GM18951 (cell line): Measurements from ENCODE around the gene MROH8.

ENCODE experiments used
- POLR2A ChIP-seq: IDR thresholded peaks from 4 replicates; pipeline ENCODE4 v1.6.1; 2011; ENCODE audit warnings: mild to moderate bottlenecking; ENCODE audit not compliant: insufficient read length, insufficient read depth; ENCODE audit errors: extremely low read depth
- in situ Hi-C: fragments of 300-500 bp; cut with MboI; formaldehyde crosslinking; loops from one replicate; pipeline ENCODE4 v1.12.0; 2022; ENCODE audit warnings: low sequenced_read_pairs, mixed read lengths, inconsistent platforms; ENCODE audit not compliant: unreplicated experiment

The MROH8 gene

GRCh38 chr20:37192137-37192854 is 12.9 kb upstream of the MROH8 start:
- in situ Hi-C loops = loop anchor here (10.0 kb wide), 1 partner anchor 343 kb away; no protein-coding TSS in a partner anchor
- no peak for TF ChIP-seq POLR2A

GRCh38 chr20:37190354-37191112 is 11.2 kb upstream of the MROH8 start:
- in situ Hi-C loops = loop anchor here (10.0 kb wide), 1 partner anchor 344 kb away; no protein-coding TSS in a partner anchor
- TF ChIP-seq POLR2A = no peak

DNA sequence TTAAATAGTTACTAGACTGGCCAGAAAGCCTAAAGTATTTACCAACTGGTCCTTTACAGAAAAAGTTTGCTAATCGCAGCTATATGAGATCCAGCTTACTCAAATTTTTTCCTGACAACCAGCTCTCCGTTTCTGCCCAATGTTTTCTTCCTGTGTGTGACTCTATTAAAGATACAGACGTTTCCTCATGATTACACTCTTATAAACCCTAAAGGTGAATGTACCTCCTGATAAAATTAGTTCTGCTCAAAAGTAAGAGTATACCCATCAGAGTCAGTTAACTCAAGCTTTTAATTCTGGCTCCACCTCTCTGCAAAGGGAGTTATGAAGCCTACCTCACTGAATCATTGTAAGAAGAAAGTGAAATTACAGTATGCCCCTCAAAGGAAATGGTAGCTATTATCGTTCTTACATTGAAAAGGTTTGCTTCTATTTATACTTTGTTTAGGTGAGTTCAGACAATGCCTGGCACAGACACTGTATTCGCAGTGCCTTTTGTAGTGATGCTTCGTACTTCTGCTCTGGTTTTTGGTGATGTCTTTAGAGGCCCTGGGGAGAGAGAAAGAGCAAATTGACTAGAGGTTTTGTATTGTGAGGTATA is 10.2 kb upstream of the MROH8 start:
- no peak for TF ChIP-seq POLR2A
- in situ Hi-C loops = loop anchor here (10.0 kb wide), 1 partner anchor 345 kb away; no protein-coding TSS in a partner anchor

DNA sequence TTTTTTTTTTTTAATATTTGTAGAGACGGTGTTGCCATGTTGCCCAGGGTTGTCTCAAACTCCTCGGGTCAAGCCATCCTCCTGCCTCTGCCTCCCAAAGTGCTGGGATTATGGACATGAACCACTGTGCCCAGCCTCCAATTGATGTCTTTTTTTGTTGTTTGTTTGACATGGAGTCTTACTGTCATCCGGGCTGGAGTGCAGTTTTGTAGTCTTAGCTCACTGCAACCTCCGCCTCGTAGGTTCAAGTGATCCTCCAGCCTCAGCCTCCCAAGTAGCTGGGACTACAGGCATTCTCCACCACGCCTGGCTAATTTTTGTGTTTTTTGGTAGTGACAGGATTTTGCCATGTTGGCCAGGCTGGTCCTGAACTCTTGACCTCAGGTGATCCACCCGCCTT is 9.4 kb upstream of the MROH8 start:
- in situ Hi-C loops = no loop called here
- no peak for TF ChIP-seq POLR2A

DNA sequence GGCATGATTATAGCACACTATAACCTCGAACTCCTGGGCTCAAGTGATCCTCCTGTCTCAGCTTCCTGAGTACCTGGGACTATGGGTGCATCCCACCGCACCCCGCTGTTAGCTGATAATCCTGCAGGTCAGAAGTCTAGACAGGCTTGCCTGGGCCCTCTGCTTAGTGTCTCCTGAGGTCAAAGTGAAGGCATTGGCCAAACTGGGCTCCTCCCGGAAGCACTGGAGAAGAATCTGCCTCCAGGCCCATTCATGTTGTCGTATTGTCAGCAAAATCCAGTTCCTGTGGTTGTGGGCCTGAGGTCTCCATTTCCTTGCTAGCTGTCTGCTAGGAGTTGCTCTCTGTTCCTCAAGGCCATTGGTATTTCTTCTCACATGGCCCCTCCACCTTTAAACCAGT is 6.3 kb upstream of the MROH8 start:
- in situ Hi-C loops = no loop called here
- TF ChIP-seq POLR2A = no peak

DNA sequence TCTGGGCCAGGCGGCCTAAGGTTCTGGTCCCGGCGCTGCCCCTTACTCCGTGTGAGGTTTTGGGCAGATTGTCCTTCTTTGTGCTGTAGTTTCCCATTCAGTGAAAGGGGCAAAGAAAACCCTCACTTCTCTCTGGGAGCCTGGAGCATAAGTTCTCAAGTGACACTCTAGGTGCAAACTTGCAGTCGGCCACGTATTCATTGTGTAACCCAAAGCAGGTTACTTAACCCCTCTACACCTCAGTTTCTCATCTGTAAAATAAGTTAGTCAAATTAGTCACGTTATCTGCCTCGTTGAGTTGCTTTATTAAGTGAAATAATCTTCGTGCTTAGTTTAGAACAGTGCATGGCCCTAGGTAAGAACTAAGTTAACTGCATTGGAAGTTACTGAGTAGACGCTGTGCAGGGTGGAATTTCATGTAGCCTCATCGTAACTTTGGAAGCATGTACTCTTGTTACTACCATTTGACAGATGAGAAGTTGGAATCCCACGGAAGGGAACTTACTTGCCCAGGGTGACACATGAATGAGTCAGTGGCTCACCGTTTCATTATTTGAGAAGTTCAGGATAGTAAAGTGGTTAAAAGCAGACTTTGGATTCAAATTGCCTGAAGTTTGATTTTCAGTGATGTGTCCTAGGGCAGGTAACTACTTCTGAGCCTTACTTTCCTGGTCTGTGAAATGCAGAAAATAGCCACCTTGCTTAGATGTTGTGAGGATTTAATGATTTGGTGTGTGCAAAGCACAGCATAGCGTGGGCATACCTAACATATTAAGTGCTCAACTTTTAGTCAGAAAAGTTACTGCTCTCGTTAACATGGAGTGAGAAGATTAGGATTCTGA is 556 bp upstream of the MROH8 start:
- no peak for TF ChIP-seq POLR2A
- in situ Hi-C loops = no loop called here

DNA sequence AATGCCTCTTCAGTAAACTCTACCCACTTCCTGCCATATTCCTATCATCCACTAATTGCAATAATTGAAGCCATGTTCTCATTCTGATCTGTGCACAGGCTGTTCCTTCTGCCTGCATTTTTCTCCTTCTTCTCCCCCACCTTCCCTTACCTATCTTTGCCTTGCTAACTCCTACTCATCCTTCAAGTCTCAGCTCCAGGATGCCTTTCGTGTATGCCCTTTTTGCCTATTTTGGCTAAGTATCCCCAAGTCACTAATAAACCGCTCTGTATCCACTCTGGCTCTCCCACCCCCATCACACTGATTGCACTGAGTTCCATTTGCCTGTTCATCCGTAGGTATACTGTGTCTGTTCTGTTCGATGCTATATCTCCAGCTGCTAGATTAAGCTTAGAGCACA is 6.5 kb downstream of the MROH8 start:
- TF ChIP-seq POLR2A = no peak
- in situ Hi-C loops = no loop called here

DNA sequence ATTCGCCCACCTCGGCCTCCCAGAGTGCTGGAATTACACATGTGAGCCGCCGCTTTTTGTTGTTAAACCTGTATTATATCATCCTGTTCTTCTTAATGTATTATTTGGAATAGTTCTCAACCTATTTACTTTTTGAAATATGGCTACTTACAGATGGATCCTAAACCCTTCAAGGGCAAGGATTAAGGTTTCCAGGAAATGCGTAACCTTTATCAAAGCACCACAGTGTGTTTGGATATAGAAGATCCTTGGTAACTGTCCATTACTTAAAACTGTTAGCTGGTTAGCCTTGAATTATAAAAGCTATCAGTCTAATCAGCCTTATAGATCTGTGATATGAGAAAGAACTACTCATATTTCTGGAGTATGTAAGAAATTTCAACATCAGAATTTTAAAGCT is 12.5 kb downstream of the MROH8 start:
- TF ChIP-seq POLR2A = no peak
- in situ Hi-C loops = no loop called here

GRCh38 chr20:37165031-37165430 is 14.3 kb downstream of the MROH8 start:
- in situ Hi-C loops = no loop called here
- no peak for TF ChIP-seq POLR2A

DNA sequence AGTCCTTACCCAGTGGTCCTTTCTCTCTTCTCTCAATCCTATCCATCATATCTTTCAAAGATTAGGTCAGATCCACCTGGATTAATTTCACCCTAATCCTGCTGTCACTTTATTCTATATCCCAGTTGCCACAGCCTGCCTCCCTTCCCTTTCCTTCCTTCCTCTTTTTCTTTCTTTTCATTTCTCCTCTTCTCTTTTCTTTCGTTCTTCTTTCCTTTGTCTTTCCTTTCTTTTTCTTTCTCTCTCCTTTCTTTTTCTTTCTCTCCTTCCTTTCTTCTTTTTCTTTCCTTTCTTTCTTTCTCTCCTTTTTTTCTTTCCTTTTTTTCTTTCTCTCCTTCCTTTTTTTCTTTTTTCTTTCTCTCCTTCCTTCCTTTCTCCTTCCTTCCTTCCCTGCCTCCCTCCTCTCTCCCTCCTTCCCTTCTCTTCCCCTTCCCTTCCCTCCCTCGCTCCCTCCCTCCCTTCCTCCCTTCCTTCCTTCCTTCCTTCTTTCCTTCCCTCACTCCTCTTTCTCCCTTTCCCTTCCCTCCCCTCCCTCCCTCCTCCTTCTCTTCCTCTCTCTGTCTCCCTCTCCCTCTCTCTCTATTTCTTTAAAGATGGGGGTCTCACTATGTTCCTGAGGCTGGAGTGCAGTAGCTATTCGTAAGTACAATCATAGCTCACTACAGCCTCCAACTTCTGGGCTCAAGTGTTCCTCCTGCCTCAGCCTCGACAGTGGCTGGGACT is 15.4 kb downstream of the MROH8 start:
- TF ChIP-seq POLR2A = no peak
- in situ Hi-C loops = no loop called here

- in situ Hi-C loops = no loop called here
- TF ChIP-seq POLR2A = no peak
Measured at GRCh38 chr20:37162646-37163045, 16.7 kb downstream of the MROH8 start.

DNA sequence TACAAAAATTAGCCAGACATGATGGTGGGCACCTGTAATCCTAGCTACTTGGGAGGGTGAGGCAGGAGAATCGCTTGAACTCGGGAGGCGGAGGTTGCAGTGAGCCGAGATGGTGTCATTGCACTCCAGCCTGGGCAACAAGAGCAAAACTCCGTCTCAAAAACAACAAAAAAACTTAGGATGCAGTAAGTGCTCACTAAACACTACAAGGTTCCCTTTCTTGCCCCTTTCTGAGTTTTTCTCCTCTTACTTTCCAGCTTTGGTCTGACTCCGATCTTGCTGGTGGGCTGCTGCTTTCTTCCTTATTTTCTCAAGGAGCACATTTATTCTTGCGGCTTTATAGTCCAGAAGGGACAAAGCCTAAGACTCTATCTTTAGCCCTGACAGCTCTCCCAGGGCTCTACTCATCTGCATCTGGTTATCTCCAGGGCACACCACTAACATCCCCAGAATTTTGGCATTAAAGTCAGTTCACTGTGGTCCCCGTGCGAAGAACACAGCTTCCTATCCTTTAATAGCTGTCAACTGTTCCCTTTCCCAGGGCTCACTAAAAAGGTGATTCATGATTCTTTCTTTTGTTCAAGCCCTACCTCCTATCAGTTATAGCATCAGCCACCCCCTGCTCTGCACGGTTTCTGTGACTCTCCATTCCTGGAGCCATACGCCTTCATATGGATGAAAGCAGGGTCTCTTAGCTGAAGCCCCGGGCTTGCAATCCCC is 17.4 kb downstream of the MROH8 start:
- in situ Hi-C loops = no loop called here
- TF ChIP-seq POLR2A = no peak
